Small intestine (tissue), 7 donors: Measurements from ENCODE around the gene CHST4. TPM values are rescaled to one million over a fixed set of nuclear protein-coding genes. Genes with fewer than 3 reads are reported as not detected.
"Not testable (repeated sequence)": the region's sequence is repeated elsewhere in the genome, so short reads cannot be mapped to it uniquely, and the experiment has no call there.

Experiments
- DNase-seq, 2 donors: peaks; one replicate each; pipeline versions ENCODE4 v3.0.0 to v3.0.0-alpha.2; 2013
- FAIRE-seq: peaks from 2 replicates; lab custom pipeline; 2012; peaks lifted over from hg19 to GRCh38; lab: Jason Lieb, UNC
- H3K27ac ChIP-seq, 3 donors: one replicate each; pipeline ENCODE4 v1.5.1; 2013; ENCODE audit warnings: low read length in 2 of 3, mild to moderate bottlenecking in 2 of 3, control low read depth in 1 of 3, inconsistent platforms in 1 of 3, low read depth in 1 of 3, moderate library complexity in 1 of 3
- H3K27me3 ChIP-seq, 3 donors: one replicate each; pipeline ENCODE4 v1.6.1; 2013; ENCODE audit warnings: low read length in 3 of 3, inconsistent platforms in 1 of 3; ENCODE audit not compliant: control insufficient read depth in 3 of 3, insufficient read depth in 3 of 3
- H3K36me3 ChIP-seq, 3 donors: one replicate each; pipeline ENCODE4 v1.6.1; 2013; ENCODE audit warnings: low read length in 3 of 3, inconsistent platforms in 1 of 3, low read depth in 1 of 3, mild to moderate bottlenecking in 1 of 3, moderate library complexity in 1 of 3; ENCODE audit not compliant: control insufficient read depth in 3 of 3, insufficient read depth in 2 of 3
- H3K4me1 ChIP-seq, 3 donors: one replicate each; pipeline ENCODE4 v1.6.1; 2013; ENCODE audit warnings: low read length in 2 of 3, inconsistent platforms in 1 of 3, low read depth in 1 of 3, mild to moderate bottlenecking in 1 of 3, moderate library complexity in 1 of 3; ENCODE audit not compliant: control insufficient read depth in 3 of 3, insufficient read depth in 2 of 3
- H3K4me3 ChIP-seq, 3 donors: one replicate each; pipeline ENCODE4 v1.5.1; 2013; ENCODE audit warnings: low read length in 3 of 3, control low read depth in 1 of 3, inconsistent platforms in 1 of 3, low read depth in 1 of 3, mild to moderate bottlenecking in 1 of 3, moderate library complexity in 1 of 3
- H3K9me3 ChIP-seq, 2 donors: one replicate each; pipeline ENCODE4 v1.6.1; 2013; ENCODE audit warnings: low read depth in 1 of 2, low read length in 1 of 2; ENCODE audit not compliant: control insufficient read depth in 2 of 2, insufficient read depth in 1 of 2
- WGBS, 3 donors: extraction: QIAGEN DNeasy Blood & Tissue Kit; methylation state at CpG; one replicate each; pipeline ENCODE4 v1.1.7; 2013; 5-methylcytosine and 5-hydroxymethylcytosine counted together
- polyA plus RNA-seq, 4 donors: library from polyadenylated mRNA; stranded (reverse) in 3 of 4; unstranded in 1 of 4; fragments of 200-250 nt in 3 of 4; fragments of 120-200 nt in 1 of 4; gene quantifications; one replicate each; pipeline versions ENCODE4 v1.2.1 to v1.2.3, GENCODE V29; 2013
- donor health status: healthy with polysubstance abuse.
- donor health status: control.
- donor health status: control.
- donor health status: Bipolar disorder and iron deficiency.
- donor health status: healthy.

Gene CHST4
- polyA plus RNA-seq, 4 donors: 0.06 to 0.15 TPM; not detected in 2

GRCh38 chr16:71557299-71557698 is 31.1 kb downstream of the CHST4 start:
- H3K4me1 ChIP-seq: no peaks in the 10 kb centered on the region
- no peak for DNase-seq
- no peaks in the 10 kb centered on the region for H3K36me3 ChIP-seq
- WGBS, 3 donors: 74 to 83% (median 82%) methylated on average over 3 of the region's 3 CpGs
- no peak for FAIRE-seq
- peaks cover 0 to 4% of the 10 kb centered on the region in 2 donors for H3K9me3 ChIP-seq
- no peaks in the 10 kb centered on the region for H3K27me3 ChIP-seq
- no peak overlapping the region for H3K4me3 ChIP-seq
- H3K27ac ChIP-seq: no peak overlapping the region

GRCh38 chr16:71557954-71558582 is 31.8 kb downstream of the CHST4 start:
- no peaks in the 10 kb centered on the region for H3K36me3 ChIP-seq
- FAIRE-seq (no peak), DNase-seq (peak in 1 of 2 donors; percentile 63)
- 75 to 77% (median 76%) methylated on average over 3 of the region's 3 CpGs for WGBS, 3 donors
- no peaks in the 10 kb centered on the region for H3K27me3 ChIP-seq
- no peak overlapping the region for H3K4me3 ChIP-seq
- peaks cover 0 to 6% of the 10 kb centered on the region in 2 donors for H3K9me3 ChIP-seq
- H3K27ac ChIP-seq: peak overlapping the region in 1 of 3 donors; percentile 63
- H3K4me1 ChIP-seq: no peaks in the 10 kb centered on the region

- no peaks in the 10 kb centered on the region for H3K27me3 ChIP-seq
Measured at GRCh38 chr16:71559855-71560254, 33.6 kb downstream of the CHST4 start.

GRCh38 chr16:71561886-71562285 is 35.7 kb downstream of the CHST4 start:
- H3K4me1 ChIP-seq, FAIRE-seq, DNase-seq, H3K9me3 ChIP-seq, H3K36me3 ChIP-seq, H3K27me3 ChIP-seq, H3K4me3 ChIP-seq, H3K27ac ChIP-seq: not testable (repeated sequence)
- WGBS, 3 donors: 82 to 90% (median 89%) methylated on average over 8 of the region's 8 CpGs

More at GRCh38 chr16:71559855-71560254, 33.6 kb downstream of the CHST4 start:
- peaks cover 0 to 4% (median 2%) of the 10 kb centered on the region in 3 donors for H3K4me1 ChIP-seq
- H3K36me3 ChIP-seq: no peaks in the 10 kb centered on the region
- no peak for DNase-seq
- H3K27ac ChIP-seq: no peak overlapping the region
- peaks cover 0 to 6% of the 10 kb centered on the region in 2 donors for H3K9me3 ChIP-seq
- no peak overlapping the region for H3K4me3 ChIP-seq
- FAIRE-seq: no peak

GRCh38 chr16:71562552-71562951 is 36.3 kb downstream of the CHST4 start:
- FAIRE-seq (no peak), DNase-seq (no peak)
- H3K9me3 ChIP-seq: peaks cover 0 to 6% of the 10 kb centered on the region in 2 donors
- WGBS, 3 donors: 91 to 100% (median 100%) methylated on average over 1 of the region's 1 CpG
- no peak overlapping the region for H3K4me3 ChIP-seq
- H3K27me3 ChIP-seq: no peaks in the 10 kb centered on the region
- H3K36me3 ChIP-seq: no peaks in the 10 kb centered on the region
- H3K27ac ChIP-seq: no peak overlapping the region
- H3K4me1 ChIP-seq: peaks cover 0 to 6% (median 4%) of the 10 kb centered on the region in 3 donors

GRCh38 chr16:71564335-71564967 is 38.2 kb downstream of the CHST4 start:
- no peak for FAIRE-seq
- DNase-seq: no peak

GRCh38 chr16:71565812-71566700 is 39.8 kb downstream of the CHST4 start:
- 27 to 45% (median 29%) methylated on average over 9 of the region's 9 CpGs for WGBS, 3 donors
- no peaks in the 10 kb centered on the region for H3K27me3 ChIP-seq
- H3K4me3 ChIP-seq: peak overlapping the region in 1 of 3 donors; percentile 56
- no peaks in the 10 kb centered on the region for H3K36me3 ChIP-seq
- H3K4me1 ChIP-seq: peaks cover 0 to 14% (median 6%) of the 10 kb centered on the region in 3 donors
- FAIRE-seq: no peak
- peak overlapping the region; percentile 75 to 96 (median 80) for H3K27ac ChIP-seq
- H3K9me3 ChIP-seq: peaks cover 0 to 6% of the 10 kb centered on the region in 2 donors
- DNase-seq: no peak

More at GRCh38 chr16:71564335-71564967, 38.2 kb downstream of the CHST4 start:
- WGBS, 3 donors: 5 to 11% (median 9%) methylated on average over 19 of the region's 19 CpGs
- peak overlapping the region; percentile 56 to 60 (median 57) for H3K4me3 ChIP-seq
- H3K27ac ChIP-seq: peak overlapping the region; percentile 75 to 96 (median 80)
- no peaks in the 10 kb centered on the region for H3K36me3 ChIP-seq
- H3K27me3 ChIP-seq: no peaks in the 10 kb centered on the region
- peaks cover 0 to 6% of the 10 kb centered on the region in 2 donors for H3K9me3 ChIP-seq
- H3K4me1 ChIP-seq: peaks cover 0 to 6% (median 6%) of the 10 kb centered on the region in 3 donors

GRCh38 chr16:71567931-71568330 is 41.7 kb downstream of the CHST4 start:
- Histone ChIP-seq H3K27ac (no peak overlapping the region), H3K36me3 (no peaks in the 10 kb centered on the region), H3K4me3 (no peak overlapping the region), H3K4me1 (peaks cover 3 to 23% (median 6%) of the 10 kb centered on the region in 3 donors), H3K9me3 (no peaks in the 10 kb centered on the region), H3K27me3 (no peaks in the 10 kb centered on the region)
- DNase-seq (no peak), FAIRE-seq (no peak)
- 94 to 95% (median 95%) methylated on average over 8 of the region's 8 CpGs for WGBS, 3 donors
